Measurements from ENCODE around the gene USP21. TPM values are rescaled to one million over a fixed set of nuclear protein-coding genes. Genes with fewer than 3 reads are reported as not detected.
A peak's percentile ranks its signal among the peaks of the same experiment; 100 is the strongest.

USP21 gene
- total RNA-seq, 1 donor from 2014 or later, result 5.4 TPM

- no peak for DNase-seq
Measured at GRCh38 chr1:161171696-161172095, 12.4 kb downstream of the USP21 start.

- no peak for DNase-seq
Measured at GRCh38 chr1:161172349-161172748, 13.0 kb downstream of the USP21 start.

GRCh38 chr1:161172776-161173376 lies 13.6 kb downstream of the USP21 start:
- no peak for DNase-seq

DNA sequence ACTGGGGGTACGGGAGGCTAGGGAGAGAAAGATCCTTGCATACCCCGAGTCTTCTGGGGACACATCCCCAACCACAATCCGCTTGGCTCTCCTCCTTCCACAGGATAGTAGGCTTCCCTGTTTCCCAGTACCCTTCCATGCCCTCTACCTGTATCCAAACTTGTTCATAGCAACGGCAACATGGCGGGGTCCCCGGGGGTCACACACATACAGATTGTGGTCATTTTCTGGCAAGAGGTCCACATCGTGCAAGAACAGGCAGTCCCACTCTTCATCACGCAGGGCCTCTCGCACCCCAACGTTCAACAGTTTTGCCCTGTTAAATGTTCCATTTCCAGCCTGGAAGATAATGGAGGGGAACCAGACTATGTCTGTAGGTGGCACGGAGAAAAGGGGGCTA lies 14.4 kb downstream of the USP21 start:
- DNase-seq, result no peak

GRCh38 chr1:161174911-161175310 lies 15.6 kb downstream of the USP21 start:
- DNase-seq, result no peak

DNA sequence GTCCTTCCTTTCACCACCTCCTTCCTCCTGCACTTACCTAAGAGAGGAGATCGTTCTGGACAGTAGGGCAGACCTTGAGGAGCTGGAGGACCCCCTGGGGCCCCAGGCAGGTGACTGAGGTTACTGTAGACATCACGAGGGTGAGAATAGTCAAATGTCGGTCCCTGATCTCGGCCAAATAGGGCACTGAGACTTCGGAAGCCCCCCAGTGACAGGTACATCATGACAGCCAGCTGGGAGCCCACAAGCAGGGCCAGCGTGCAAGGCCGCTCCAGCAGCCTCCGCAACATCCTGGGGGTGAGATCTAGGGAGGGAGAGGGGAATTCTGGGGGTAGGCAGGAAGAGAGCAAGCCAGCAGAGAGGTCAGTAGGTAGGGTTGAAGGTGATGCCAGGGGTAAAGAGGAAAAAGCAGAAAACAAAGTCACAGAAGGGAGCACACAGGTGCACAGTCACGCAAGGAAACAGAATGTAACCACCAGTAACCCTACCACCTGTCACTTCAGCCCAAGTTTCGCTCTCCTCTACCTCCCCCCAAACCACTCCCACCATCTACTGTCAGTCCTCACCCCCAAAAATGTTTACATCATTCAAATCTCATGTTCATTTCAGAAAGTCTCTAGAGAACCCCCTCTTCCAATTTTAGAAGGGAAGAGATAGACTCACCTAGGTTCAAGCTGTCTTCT lies 16.6 kb downstream of the USP21 start:
- no peak for DNase-seq

GRCh38 chr1:161176468-161177111 lies 17.3 kb downstream of the USP21 start:
- DNase-seq, result no peak

- peak; percentile 87 for DNase-seq
Measured at GRCh38 chr1:161177112-161177935, 18.0 kb downstream of the USP21 start, which contains the start of gene B4GALT3. B4GALT3 (minus strand) TSS chr1:161177507; CDS start chr1:161176060, 1,447 bp downstream.

DNA sequence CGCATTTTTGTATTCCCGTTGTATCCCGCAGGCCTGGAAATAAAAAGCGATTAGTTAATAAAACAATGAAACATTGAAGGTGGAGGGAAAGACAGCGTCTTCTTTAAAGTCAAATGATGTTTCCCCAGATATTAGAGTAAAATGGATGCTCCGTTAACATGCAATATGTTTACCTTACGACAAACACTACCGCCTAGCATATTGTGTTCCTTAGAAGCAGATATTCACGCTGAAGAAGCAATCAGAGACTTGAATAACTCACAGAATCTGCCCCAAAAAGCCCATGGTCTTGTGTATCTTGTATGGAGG lies 18.6 kb downstream of the USP21 start:
- DNase-seq, result no peak

- DNase-seq, result no peak
Measured at GRCh38 chr1:161179698-161180097, 20.4 kb downstream of the USP21 start.

- DNase-seq, result peak; percentile 58
Measured at GRCh38 chr1:161180639-161181038, 21.3 kb downstream of the USP21 start.

DNA sequence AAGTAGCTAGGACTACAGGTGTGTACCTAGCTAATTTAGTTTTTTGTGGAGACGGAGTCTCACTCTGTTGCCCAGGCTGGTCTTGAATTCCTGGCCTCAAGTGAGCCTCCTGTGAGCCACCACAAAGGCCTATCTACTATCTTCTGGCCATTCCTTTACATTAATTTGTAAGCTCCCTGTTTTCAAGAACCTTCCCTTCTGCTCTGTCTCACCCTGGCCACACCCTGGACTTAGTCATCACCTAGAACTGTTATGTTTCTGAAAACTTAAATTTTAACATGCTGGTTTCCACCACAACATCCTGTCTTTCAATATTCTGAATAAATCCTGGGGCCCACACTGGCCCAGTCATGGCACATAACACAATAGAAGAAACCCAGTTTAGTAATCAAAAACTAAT lies 22.9 kb downstream of the USP21 start:
- DNase-seq, result no peak

DNA sequence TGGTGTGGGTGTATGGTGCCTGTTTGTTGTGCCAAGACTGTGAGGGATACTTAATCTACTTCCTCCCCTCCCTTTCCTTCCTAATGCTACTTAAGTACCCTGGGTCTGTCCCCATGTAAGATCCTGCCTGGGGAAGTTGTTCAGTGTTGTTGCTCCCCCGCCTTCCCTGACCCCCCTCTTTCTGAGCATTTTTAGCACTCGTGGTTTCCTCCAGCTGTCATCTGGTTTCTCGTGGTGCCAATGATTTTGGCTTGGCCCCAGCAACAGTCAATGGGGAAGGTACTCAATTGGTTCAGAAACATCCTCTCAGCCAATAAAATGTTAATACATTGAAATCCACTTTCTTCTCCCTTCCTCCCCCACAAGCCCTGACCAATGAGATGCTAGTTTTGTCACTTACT lies 26.0 kb downstream of the USP21 start:
- DNase-seq, result peak; percentile 98

DNA sequence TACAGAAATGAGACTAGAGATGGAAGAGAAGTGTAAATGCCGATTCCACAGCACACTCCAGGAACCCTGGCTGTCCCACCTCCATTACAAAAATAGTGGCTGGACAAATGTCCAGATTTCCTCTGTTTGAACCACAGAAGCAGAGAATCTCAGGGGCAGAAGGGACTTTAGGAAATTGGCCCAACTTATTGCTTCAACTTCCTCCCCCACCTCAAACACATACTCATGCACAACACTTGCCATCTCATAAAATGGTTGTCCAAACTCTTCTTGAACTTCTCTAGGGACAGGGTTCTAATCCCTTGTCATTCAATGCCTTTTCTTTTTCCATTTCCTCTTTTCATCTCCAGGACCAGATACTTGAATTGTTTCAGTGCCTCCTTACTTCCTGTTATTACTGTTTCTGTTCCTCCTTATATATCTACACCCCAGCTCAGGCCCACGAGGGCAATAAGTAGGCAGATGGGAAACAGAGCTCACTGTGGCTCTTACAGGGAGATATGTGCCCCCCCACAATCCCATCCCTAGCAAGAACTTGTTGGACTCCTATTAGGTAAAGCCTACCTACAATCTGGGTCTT lies 26.5 kb downstream of the USP21 start:
- no peak for DNase-seq

DNA sequence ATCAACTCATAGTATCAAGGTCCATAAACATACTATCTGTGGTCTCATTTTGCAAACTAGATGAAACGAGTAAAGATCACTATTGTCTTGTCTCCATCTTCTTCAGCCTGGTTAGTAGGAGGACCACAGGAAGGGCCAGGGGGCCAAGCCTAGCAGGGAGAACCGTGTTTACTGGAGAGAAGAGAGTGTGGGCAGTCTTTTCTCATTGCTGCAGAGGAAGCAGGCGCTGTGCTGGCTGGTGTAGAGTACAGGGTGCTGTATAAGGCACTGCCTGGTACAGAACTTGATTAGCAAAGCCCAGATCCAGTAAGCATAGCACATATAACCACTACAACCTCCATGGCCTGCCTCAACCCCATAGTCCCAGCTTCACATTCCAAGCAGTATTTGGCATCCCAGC lies 28.0 kb downstream of the USP21 start:
- DNase-seq, result no peak

GRCh38 chr1:161188381-161188780 lies 29.1 kb downstream of the USP21 start:
- no peak for DNase-seq

DNA sequence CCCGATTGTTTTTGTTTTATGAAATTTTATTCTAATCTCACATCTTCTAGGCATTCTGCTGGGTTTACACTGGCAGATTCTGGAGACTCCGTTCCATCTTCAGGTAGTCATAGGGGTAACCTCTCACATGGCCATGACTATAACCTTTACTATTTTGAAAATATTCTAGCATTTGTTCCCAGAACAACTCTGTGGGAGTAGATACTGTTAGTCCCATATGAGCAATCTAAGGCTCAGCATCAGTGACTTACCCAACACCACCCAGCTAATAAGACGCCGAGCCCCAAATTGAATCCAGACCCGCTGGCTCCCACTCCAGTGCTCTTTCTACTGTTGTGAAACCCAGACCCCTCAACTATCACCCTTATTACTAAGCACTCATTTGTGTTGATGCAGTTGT lies 29.7 kb downstream of the USP21 start:
- no peak for DNase-seq

GRCh38 chr1:161190962-161191521 lies 31.7 kb downstream of the USP21 start:
- no peak for DNase-seq

DNA sequence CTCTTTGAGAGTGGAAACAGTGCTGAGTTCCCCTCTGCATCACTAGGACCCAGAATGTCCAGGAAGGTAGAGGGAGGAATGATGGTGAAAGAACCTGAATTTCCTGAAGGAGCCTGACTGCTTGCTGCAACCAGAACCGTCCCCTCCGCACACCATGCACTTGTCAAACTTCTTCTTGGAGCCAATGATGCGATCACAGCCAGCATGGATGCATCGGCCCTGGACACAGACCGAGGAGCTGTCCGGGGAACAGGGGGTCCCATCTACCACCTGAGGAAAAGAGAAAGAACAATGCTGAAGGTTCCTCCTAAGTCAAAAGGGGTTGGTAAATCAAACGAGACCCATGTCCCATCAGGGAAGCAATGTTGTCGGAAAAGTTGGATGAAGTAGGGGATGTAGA lies 32.7 kb downstream of the USP21 start:
- no peak for DNase-seq

DNA sequence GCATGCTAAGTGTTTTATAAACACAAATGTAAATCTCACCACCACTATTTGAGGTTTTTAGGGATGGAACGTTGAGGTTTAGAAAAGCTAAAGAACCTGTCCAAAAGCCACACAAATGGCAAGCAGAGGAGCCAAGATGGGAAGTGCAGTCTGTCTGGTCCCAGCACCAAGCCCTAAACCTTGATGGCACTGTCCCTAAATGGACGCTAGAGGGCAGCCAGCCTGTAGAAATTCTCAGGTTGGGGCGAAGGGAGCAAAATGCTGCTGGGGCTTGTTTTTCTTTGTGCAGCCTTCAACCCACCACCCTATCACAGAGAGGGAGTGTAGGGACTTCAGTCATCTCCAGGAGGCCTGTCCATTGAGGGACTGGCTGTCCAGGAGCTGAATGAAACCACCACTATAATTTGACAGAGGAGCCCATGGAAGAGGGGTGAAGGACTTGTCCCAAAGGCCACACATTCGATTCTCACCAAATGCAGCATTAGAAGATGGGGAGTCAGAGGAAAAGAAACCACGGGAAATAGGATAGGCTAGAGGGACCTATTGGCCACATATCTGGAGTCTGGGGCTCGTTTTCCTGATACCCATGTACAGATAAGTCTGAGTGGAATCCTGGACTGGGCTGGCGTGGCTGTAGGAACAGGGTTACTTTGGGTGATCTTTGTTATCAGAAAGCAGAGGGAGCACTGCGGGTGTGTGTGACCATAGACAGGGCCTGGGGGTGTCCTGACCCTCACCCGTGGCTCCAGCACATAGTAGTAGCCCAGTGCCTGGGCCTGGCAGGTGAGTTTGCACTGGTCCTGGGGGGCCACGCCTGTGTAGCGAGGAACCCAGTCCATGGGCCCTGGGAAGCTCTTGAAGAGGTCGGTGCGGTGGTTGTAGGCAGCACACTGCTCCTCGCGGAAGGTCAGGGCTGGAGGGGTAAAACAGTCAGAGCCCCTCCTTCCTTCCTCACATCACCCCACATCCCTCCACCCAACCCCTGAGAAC lies 33.5 kb downstream of the USP21 start:
- peak; percentile 87 for DNase-seq

GRCh38 chr1:161193561-161194235 lies 34.4 kb downstream of the USP21 start:
- DNase-seq, result peak; percentile 71

Data from dermis blood vessel endothelial cell (primary cell).